HG03342 (cell line): ENCODE results near the gene SOAT2.
A peak's percentile ranks its signal among the peaks of the same experiment; 100 is the strongest.
"Not testable (repeated sequence)": the region's sequence is repeated elsewhere in the genome, so short reads cannot be mapped to it uniquely, and the experiment has no call there.

Experiments used
- ATAC-seq: cut with Tn5 transposase; IDR thresholded peaks from one replicate; pipeline ENCODE4 v1.9.1; 2021; ENCODE audit warnings: mild to moderate bottlenecking, moderate library complexity; ENCODE audit not compliant: unreplicated experiment

SOAT2 gene

GRCh38 chr12:53131844-53132243, 28.6 kb downstream of the SOAT2 start:
- ATAC-seq, result no peak

GRCh38 chr12:53133722-53134121, 30.4 kb downstream of the SOAT2 start:
- ATAC-seq, result no peak

- no peak for ATAC-seq
Observed at GRCh38 chr12:53143355-53143754, 40.1 kb downstream of the SOAT2 start.

- ATAC-seq, result no peak
Observed at GRCh38 chr12:53145383-53146260, 42.3 kb downstream of the SOAT2 start.

GRCh38 chr12:53147181-53147580, 43.9 kb downstream of the SOAT2 start:
- ATAC-seq, result no peak

- ATAC-seq, result no peak
Observed at GRCh38 chr12:53147653-53148052, 44.4 kb downstream of the SOAT2 start.

GRCh38 chr12:53151039-53151438, 47.8 kb downstream of the SOAT2 start:
- ATAC-seq, result no peak

GRCh38 chr12:53152390-53152789, 49.1 kb downstream of the SOAT2 start:
- ATAC-seq, result no peak

GRCh38 chr12:53159195-53159839, 56.0 kb downstream of the SOAT2 start:
- peak; percentile 80 for ATAC-seq

GRCh38 chr12:53160000-53160399, 56.7 kb downstream of the SOAT2 start:
- no peak for ATAC-seq

GRCh38 chr12:53160673-53161072, 57.4 kb downstream of the SOAT2 start:
- ATAC-seq, result no peak

GRCh38 chr12:53161119-53161911, 58.0 kb downstream of the SOAT2 start:
- no peak for ATAC-seq

- not testable (repeated sequence) for ATAC-seq
Observed at GRCh38 chr12:53163008-53163407, 59.7 kb downstream of the SOAT2 start.

- no peak for ATAC-seq
Observed at GRCh38 chr12:53166837-53167236, 63.6 kb downstream of the SOAT2 start.

- ATAC-seq, result no peak
Observed at GRCh38 chr12:53169644-53170043, 66.4 kb downstream of the SOAT2 start.

- ATAC-seq, result no peak
Observed at GRCh38 chr12:53170215-53170614, 66.9 kb downstream of the SOAT2 start.

- no peak for ATAC-seq
Observed at GRCh38 chr12:53170876-53171724, 67.8 kb downstream of the SOAT2 start.

GRCh38 chr12:53171725-53172329, 68.5 kb downstream of the SOAT2 start:
- ATAC-seq, result no peak

- ATAC-seq, result no peak
Observed at GRCh38 chr12:53172352-53172751, 69.1 kb downstream of the SOAT2 start.

- ATAC-seq, result no peak
Observed at GRCh38 chr12:53173085-53173715, 69.9 kb downstream of the SOAT2 start.
